ENCODE results near the gene BCAS3.

Gene BCAS3

GRCh38 chr17:61396586-61397085, 719.0 kb downstream of the BCAS3 start:
- DNase-seq: peak in 2 of 10 donors; percentile 78 to 81
- intact Hi-C loops (cut with DNase I): no loop called here

- peak in 3 of 10 donors; percentile 42 to 70 (median 67) for DNase-seq
- intact Hi-C loops (cut with DNase I): no loop called here
Observed at GRCh38 chr17:61397086-61397842, 719.6 kb downstream of the BCAS3 start.

- intact Hi-C loops (cut with DNase I): no loop called here
- DNase-seq: peak in 1 of 10 donors; percentile 46
Observed at GRCh38 chr17:61398721-61399130, 721.1 kb downstream of the BCAS3 start.

DNA sequence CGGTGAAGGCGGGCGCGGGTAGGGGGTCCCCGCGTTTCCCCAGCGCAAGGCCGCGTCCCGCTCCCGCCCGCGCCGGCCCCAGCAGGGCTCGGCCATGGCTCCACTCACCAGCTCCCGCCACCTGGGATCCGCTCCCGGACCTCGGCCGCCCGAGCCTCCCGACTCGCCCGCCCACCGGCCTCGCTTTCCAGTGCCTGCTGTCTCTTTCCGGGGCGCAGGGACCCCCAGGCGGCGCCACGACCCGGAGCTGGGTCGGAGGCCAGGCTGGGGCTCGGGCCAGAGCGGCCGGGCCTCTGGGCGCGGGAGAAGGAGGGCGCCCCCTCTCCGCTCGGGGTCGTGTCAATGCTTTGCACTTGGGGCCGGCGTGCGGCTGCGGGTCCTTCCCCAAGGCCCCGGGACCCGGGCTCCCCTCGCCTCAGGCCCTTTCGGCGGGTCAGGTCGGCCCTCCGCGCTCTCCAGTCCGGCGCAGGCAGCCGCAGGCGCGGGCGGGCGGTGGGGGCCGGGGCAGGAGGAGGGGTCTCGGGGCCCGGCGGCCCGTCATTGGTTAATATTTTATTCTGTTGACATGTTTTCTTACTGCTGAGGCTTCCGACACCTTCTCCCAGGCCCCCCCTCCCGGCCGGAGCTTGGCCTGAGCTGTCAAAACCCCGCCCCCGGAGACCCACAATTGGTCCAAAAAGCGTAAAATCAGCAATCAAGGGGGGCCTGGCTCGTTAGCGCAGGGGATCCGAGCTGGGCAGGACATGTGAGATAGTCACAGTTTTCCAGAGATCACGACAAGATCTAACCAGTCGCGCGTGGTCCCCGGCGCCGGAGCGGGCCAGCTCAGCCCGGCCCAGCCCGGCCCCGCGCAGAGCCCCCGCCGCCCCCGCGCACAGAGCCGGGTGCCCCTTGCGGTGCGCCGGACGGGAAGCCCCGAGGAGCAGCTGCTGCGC, 721.7 kb downstream of the BCAS3 start, which contains the start of gene TBX2:
Gene TBX2 (plus strand): TSS at position 713 of the 935 bp plus-strand sequence. CDS start 334 bp downstream, outside the sequence.
- DNase-seq: peak in 3 of 10 donors; percentile 62 to 84 (median 78)
- intact Hi-C loops (cut with DNase I): no loop called here

- DNase-seq: peak in 3 of 10 donors; percentile 58 to 78 (median 74)
- intact Hi-C loops (cut with DNase I): no loop called here
Observed at GRCh38 chr17:61400066-61400716, 722.5 kb downstream of the BCAS3 start.

DNA sequence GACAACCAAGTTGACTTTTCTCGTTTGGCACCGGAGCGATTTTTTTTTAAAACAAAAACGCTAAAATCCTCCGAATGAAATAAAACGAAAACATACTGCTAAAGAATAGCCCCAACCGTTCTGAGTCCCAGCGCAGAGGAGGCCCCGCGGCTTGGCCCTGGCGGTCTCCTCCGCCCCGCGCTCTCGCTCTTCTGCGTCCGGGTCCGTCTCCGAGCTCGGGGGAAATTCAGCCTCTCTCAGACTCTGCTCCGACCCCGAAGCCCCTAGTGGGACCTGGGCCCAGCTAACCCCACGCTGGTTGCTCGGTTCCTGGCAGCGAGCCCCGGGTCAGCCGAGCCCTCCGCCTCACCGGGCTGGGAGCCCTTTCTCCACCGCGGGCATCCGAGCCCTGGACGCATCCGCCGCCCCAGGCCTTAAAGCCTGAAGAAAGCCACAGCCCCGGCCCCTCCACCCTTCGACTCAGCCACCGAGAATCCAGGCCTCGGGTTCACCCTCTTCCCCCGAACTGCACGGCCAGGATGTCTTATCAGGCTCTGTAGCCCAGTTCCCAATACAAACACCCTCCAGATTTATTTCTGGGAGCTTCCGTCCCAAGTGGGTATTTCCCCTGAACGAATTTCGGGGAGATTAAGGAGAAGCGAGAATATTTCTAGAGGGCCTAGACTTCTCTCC, 723.2 kb downstream of the BCAS3 start:
- intact Hi-C loops (cut with DNase I): no loop called here
- peak in 2 of 10 donors; percentile 73 to 80 for DNase-seq

DNA sequence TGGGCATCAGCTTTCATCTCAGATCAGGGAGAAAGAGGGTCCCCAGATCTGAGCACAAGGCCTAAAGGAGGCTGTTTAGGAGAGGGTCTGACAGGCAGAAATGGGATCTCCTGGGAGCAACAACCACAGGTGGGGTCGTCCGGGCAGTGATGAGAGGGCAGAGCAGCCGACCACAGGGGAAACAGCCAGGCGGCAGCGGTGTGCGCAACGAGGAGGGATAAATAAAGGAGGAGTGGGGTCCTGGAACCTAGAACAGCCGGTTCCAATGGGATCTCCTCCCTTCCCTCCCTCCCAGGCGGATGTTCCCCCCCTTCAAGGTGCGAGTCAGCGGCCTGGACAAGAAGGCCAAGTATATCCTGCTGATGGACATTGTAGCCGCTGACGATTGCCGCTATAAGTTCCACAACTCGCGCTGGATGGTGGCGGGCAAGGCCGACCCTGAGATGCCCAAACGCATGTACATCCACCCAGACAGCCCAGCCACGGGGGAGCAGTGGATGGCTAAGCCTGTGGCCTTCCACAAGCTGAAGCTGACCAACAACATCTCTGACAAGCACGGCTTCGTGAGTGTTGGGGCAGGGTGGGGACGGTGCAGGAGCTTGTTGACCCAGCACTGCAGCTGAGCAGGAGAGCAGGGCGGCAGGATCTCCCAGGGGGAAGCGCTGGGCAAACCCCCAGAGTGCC, 723.9 kb downstream of the BCAS3 start:
- peak in 1 of 10 donors; percentile 71 for DNase-seq
- intact Hi-C loops (cut with DNase I): no loop called here

DNA sequence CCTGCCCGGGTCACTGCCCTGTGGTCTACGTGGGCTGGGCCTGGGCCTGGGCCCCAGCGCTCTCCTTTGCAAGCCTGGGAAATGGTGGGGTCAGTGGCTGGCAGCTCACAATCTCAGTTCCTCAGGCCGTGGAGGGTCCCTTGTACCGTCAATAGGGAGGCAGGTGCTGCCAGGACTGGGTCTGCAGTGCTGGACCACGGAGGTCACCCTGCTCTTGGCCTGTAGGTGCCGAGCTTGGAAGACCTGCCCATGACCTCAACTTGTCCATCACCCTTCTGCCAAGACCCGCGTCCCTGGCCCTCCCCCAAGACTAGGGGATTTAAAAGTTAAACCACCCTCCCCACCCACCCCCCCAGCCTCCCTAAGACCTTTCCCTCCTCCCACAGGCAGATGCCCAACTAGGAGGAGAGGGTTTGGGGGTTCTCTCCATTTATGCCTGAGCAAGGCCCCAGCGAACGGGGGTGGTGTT, 724.5 kb downstream of the BCAS3 start:
- intact Hi-C loops (cut with DNase I): no loop called here
- DNase-seq: peak in 2 of 10 donors; percentile 43 to 69

- intact Hi-C loops (cut with DNase I): no loop called here
- DNase-seq: peak in 3 of 10 donors; percentile 37 to 67 (median 62)
Observed at GRCh38 chr17:61402978-61403800, 725.5 kb downstream of the BCAS3 start.

- intact Hi-C loops (cut with DNase I): no loop called here
- DNase-seq: peak in 4 of 10 donors; percentile 5 to 74 (median 27)
Observed at GRCh38 chr17:61403801-61404662, 726.4 kb downstream of the BCAS3 start.

GRCh38 chr17:61404663-61404912, 726.9 kb downstream of the BCAS3 start:
- peak in 1 of 10 donors; percentile 65 for DNase-seq
- intact Hi-C loops (cut with DNase I): no loop called here

GRCh38 chr17:61404913-61405685, 727.4 kb downstream of the BCAS3 start:
- DNase-seq: peak in 5 of 10 donors; percentile 8 to 76 (median 55)
- intact Hi-C loops (cut with DNase I): no loop called here

GRCh38 chr17:61405686-61406536, 728.3 kb downstream of the BCAS3 start:
- intact Hi-C loops (cut with DNase I): no loop called here
- DNase-seq: peak in 5 of 10 donors; percentile 5 to 83 (median 58)

DNA sequence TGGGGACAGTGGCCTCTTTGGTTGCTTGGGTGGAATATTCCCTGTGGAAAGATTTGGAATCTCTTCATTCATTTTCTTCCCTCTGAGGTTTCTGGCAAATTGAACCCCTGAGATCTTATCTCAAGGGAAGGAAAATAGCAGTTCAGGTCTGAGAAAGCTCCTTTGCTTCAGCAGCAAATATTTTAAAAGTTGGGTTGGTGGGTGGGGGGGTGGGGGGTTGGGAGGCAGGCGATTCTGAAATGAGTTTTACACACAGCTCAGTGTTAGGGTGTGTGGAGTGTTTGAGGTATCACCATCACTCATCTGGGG, 728.8 kb downstream of the BCAS3 start:
- no peak for DNase-seq
- intact Hi-C loops (cut with DNase I): no loop called here

DNA sequence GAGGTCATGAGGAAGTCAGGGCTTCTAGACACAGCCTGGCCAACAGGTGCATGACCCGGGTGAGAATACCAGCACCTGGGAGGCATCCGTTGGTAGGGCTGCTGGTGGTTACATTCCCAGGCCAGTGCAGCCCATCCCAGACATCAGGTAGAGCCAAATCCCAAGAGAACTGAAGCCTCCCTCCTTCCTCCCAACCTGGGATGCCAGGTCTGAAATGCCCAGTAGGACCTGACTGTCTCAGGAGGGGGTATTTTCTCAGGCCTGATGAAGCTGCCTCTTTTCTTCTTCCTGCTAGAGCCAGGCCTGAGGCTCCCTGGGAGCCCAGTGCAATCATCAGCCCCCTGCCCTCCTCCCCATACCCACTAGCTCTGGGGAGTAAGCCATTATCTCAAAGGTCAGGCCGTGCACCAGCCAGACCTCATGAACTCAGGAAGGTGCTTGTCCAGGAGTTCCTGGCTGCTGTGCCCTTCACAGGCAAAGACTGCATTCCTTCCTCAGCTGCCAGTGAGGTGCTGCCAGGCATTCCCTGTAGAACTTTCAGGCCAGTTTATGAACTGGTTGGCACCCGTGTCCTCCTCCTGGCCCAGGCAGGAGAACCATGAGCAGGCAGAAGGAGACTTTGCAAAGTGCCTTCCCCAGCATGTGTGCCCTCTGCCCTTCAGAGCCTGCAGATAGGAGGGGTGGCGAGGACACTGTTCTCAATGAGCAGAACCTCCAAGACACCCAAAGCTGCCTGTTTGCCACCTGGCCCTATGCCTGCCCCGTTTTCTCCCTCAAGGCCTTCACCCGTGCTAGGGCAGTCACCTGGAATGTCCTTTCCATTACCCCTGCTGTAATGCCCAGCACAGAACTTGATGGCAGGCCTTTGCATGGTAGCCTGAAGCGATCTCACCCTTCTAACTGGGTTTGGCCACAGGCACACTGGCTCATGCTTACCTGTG, 729.6 kb downstream of the BCAS3 start:
- peak in 5 of 10 donors; percentile 9 to 58 (median 26) for DNase-seq
- intact Hi-C loops (cut with DNase I): no loop called here
